ENCODE data around the gene ADAT1.

The ADAT1 gene

DNA sequence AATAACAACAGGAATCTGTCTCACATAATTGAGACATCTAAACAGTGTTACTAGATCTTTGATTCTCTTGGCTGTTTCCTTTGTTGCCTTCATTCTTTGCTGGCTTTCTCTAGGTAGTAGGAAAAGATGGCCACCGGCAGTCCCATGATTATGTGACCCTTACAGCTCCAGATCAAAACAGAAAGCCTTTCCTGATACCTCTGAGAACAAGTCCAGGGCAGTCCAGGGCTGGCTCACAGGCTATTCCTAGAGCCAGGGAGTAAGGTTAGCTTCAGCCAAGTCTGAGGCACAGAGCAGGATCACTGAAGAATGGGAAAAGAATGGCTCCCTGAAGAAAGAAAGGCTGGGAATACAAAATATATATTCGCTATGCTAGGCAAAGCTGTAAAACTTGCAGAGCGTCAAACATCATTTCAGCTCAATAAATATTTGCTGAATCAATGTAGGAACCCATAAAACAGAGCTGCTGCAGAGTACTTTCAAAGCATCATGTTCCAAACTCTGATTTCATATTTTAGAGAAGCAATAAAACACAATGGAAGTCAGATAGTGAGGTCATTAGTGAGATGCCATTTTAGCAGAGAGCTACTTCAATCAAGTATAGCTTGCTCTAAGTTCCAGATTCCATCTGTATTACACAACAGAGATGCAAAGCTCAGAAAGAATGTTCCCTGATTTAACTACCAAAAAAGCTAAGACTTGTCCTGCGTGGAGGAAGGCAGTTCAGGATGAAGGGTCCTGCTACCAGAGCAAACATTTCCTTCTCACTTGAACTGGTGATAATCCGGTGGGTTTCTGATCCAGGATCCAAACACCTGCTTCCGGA, 23.4 kb downstream of the ADAT1 start:
- no peak for TF ChIP-seq SIN3A (IDR thresholded peaks at IDR 0.05; ENCODE audit: borderline replicate concordance, insufficient read depth, low read length)
- TF ChIP-seq FOXP2 (optimal IDR thresholded peaks at IDR 0.05; ENCODE audit: borderline replicate concordance, extremely low read depth, extremely low read length, insufficient read depth) = no peak
- TF ChIP-seq TAF1 (IDR thresholded peaks at IDR 0.05; ENCODE audit: borderline replicate concordance, insufficient read depth, low read length) = no peak
- TF ChIP-seq, protein P1, sequence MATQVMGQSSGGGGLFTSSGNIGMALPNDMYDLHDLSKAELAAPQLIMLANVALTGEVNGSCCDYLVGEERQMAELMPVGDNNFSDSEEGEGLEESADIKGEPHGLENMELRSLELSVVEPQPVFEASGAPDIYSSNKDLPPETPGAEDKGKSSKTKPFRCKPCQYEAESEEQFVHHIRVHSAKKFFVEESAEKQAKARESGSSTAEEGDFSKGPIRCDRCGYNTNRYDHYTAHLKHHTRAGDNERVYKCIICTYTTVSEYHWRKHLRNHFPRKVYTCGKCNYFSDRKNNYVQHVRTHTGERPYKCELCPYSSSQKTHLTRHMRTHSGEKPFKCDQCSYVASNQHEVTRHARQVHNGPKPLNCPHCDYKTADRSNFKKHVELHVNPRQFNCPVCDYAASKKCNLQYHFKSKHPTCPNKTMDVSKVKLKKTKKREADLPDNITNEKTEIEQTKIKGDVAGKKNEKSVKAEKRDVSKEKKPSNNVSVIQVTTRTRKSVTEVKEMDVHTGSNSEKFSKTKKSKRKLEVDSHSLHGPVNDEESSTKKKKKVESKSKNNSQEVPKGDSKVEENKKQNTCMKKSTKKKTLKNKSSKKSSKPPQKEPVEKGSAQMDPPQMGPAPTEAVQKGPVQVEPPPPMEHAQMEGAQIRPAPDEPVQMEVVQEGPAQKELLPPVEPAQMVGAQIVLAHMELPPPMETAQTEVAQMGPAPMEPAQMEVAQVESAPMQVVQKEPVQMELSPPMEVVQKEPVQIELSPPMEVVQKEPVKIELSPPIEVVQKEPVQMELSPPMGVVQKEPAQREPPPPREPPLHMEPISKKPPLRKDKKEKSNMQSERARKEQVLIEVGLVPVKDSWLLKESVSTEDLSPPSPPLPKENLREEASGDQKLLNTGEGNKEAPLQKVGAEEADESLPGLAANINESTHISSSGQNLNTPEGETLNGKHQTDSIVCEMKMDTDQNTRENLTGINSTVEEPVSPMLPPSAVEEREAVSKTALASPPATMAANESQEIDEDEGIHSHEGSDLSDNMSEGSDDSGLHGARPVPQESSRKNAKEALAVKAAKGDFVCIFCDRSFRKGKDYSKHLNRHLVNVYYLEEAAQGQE (IDR thresholded peaks at IDR 0.05; ENCODE audit: insufficient read depth in 1 of 2, low read depth in 2 of 2, low read length in 2 of 2) = no peak

DNA sequence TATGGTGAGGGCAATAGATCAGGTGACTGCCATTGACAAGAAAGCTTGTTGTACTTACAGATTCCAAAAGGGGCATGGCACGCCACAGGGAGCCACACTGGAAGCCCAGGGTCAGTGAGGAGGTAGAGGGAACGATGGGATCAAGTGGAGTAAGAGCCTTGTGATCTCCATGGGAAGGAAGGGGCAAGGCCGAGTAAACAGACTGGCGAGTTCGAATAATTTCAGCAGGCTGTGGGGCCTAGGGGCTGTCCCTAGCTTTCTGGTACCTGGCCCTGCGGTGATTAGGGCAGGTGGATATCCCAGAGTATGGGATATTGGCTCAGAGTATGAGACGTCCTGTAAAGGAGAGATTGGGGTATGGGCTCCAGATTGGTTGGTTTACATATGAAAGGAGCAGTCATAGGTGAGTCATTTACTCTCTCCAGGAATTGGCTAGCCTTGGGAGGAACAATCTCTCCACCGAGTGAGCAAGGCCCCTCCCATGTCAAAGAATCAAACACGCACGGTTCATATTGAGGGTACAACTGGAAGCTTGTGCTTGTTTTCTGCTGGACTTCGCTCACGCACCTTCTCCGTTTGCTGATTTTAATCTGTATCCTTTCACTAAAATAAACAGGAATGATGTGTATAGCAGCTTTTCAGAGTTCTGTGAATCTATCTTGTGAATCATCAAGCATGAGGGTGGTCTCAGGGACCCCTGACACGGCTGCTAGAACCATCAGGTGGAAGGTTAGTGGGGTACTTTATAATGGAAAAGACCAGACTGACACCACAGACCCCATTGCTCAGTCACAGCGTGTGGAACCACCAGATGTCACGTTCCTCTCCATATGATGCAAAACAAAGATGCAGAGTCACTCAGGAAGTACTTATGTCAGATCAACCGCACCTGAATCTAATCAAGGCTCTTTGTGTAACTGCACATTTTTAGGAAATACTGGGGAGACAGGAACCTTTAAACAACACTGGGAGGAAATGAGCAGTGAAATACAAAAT, 29.0 kb downstream of the ADAT1 start:
- TF ChIP-seq TAF1 (IDR thresholded peaks at IDR 0.05; ENCODE audit: borderline replicate concordance, insufficient read depth, low read length) = no peak
- TF ChIP-seq, protein P1 (IDR thresholded peaks at IDR 0.05; ENCODE audit: insufficient read depth in 1 of 2, low read depth in 2 of 2, low read length in 2 of 2) = no peak
- no peak for TF ChIP-seq POLR2AphosphoS5 (IDR thresholded peaks at IDR 0.05; ENCODE audit: low read depth, low read length)

DNA sequence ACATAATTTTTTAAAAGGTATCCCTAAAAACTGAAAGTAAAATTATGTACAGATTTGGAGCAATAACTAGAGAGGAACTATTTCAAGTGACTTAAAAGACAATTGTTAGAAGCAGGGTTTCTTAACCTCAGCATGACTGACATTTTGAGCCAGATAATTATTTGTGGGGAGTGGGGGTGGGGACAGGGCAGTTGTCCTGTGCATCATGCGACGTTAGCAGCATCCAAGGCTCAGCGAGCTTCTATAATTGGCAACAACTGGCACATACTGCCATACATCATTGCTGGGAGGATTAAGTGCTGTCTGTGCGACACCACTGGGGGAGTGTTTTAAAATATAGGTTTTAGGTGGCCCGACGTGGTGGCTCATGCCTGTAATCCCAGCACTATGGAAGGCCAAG, 29.8 kb downstream of the ADAT1 start:
- no peak for TF ChIP-seq SIN3A (IDR thresholded peaks at IDR 0.05; ENCODE audit: borderline replicate concordance, insufficient read depth, low read length)
- no peak for TF ChIP-seq TAF1 (IDR thresholded peaks at IDR 0.05; ENCODE audit: borderline replicate concordance, insufficient read depth, low read length)
- no peak for TF ChIP-seq FOXP2 (optimal IDR thresholded peaks at IDR 0.05; ENCODE audit: borderline replicate concordance, extremely low read depth, extremely low read length, insufficient read depth)
- TF ChIP-seq, protein P1 (IDR thresholded peaks at IDR 0.05; ENCODE audit: insufficient read depth in 1 of 2, low read depth in 2 of 2, low read length in 2 of 2) = no peak
- TF ChIP-seq POLR2AphosphoS5 (IDR thresholded peaks at IDR 0.05; ENCODE audit: low read depth, low read length) = no peak

DNA sequence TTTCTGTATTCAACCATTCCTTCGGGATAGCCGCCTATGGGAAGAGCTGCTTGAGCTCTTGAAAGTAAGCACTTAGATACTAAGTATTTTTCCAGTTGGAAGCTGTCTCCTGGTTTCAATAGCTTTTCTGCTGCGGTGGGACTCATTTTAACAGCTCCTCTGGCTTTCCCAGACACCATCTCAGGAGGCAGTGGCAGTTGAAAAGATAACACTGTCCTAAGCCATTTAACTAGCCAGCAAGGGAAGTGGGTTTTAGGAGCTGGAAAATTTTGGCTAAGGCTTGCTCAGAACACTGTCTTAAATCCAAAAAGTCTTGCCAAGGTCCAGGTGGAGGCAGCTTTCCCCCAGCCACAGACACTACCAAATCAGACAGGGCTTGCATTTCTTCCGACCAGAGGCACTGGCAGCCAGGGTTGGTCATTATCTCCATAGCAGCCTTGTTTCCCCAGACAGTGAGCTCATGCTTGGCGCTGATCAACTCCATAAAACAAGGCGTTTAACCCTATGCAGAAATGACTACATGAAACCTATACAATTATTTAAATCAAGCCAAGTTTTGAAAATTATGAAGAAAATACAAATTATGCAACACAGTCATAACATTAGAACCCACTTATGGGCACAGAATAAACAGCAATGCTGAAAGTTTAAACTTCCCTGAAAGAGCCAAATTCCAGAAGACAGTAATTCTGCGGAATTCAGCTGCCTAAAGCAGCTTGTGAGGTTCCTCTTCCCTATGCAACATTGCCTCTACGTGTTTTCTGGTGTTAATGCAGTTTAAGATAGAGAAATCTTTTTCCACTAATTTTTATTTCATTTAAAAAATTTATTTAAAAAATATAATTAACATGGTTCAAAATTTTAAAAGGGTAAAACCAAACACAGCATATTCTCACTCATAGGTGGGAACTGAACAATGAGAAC, 31.9 kb downstream of the ADAT1 start:
- TF ChIP-seq FOXP2 (optimal IDR thresholded peaks at IDR 0.05; ENCODE audit: borderline replicate concordance, extremely low read depth, extremely low read length, insufficient read depth) = no peak

DNA sequence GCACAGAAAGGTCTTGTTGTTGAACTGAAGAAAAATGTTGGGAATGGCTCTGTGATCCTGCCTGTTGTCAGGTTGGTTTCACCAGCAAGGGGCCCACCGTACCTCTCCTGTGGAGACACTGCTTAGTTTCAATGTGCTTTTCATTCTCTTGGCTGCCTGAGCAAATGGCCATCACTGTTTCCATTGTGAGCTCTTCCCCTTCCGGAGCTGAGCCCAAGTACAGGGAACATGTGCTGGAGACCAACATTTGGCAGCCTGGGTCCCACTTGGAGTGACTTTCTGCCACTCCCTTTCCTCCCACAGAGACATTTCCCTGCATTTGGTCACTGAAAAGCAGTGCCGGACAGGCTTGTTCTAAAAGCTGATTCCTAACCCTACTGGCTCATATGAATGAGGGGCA, 33.8 kb downstream of the ADAT1 start:
- TF ChIP-seq TAF1 (IDR thresholded peaks at IDR 0.05; ENCODE audit: borderline replicate concordance, insufficient read depth, low read length) (no peak), SIN3A (IDR thresholded peaks at IDR 0.05; ENCODE audit: borderline replicate concordance, insufficient read depth, low read length) (no peak), POLR2AphosphoS5 (IDR thresholded peaks at IDR 0.05; ENCODE audit: low read depth, low read length) (no peak), FOXP2 (optimal IDR thresholded peaks at IDR 0.05; ENCODE audit: borderline replicate concordance, extremely low read depth, extremely low read length, insufficient read depth) (no peak)
- TF ChIP-seq, protein P1 (IDR thresholded peaks at IDR 0.05; ENCODE audit: insufficient read depth in 1 of 2, low read depth in 2 of 2, low read length in 2 of 2) = no peak
